NCI-H2081 (cell line): ENCODE data around the gene ZNF491.
A peak's percentile ranks its signal among the peaks of the same experiment; 100 is the strongest.
"Not testable (repeated sequence)": the region's sequence is repeated elsewhere in the genome, so short reads cannot be mapped to it uniquely, and the experiment has no call there.

Source experiments
- DNase-seq, 2 experiments: peaks; one replicate each; lab custom pipeline; 2025; lab: John Stamatoyannopoulos, UW

ZNF491 gene

GRCh38 chr19:11806354-11807098 is 8.2 kb downstream of the ZNF491 start:
- no peak for DNase-seq

- DNase-seq, result no peak
Observed at GRCh38 chr19:11807099-11807380, 8.7 kb downstream of the ZNF491 start.

- no peak for DNase-seq
Observed at GRCh38 chr19:11813703-11814028, 15.3 kb downstream of the ZNF491 start.

- DNase-seq, result peak; percentile 88 to 93
Observed at GRCh38 chr19:11814029-11814699, 15.8 kb downstream of the ZNF491 start, which contains the start of gene ZNF440. Gene ZNF440 (plus strand): TSS chr19:11814273. CDS start chr19:11814448, 175 bp downstream.

GRCh38 chr19:11814700-11815035 is 16.3 kb downstream of the ZNF491 start:
- no peak for DNase-seq

GRCh38 chr19:11821474-11822109 is 23.3 kb downstream of the ZNF491 start:
- DNase-seq, result no peak

- not testable (repeated sequence) for DNase-seq
Observed at GRCh38 chr19:11828957-11829876, 30.9 kb downstream of the ZNF491 start.

GRCh38 chr19:11832253-11832912 is 34.1 kb downstream of the ZNF491 start:
- DNase-seq, result no peak

- DNase-seq, result no peak
Observed at GRCh38 chr19:11833541-11833940, 35.2 kb downstream of the ZNF491 start.

- not testable (repeated sequence) for DNase-seq
Observed at GRCh38 chr19:11835626-11836066, 37.3 kb downstream of the ZNF491 start.

GRCh38 chr19:11843722-11844121 is 45.4 kb downstream of the ZNF491 start:
- DNase-seq, result no peak

GRCh38 chr19:11847615-11848014 is 49.3 kb downstream of the ZNF491 start:
- DNase-seq, result not testable (repeated sequence)

- DNase-seq, result no peak
Observed at GRCh38 chr19:11848200-11848593, 49.9 kb downstream of the ZNF491 start.

GRCh38 chr19:11848594-11849469 is 50.5 kb downstream of the ZNF491 start, which contains the start of gene ZNF439:
Gene ZNF439 (plus strand): TSS chr19:11848726. CDS start chr19:11848868, 142 bp downstream.
- peak; percentile 89 to 93 for DNase-seq

GRCh38 chr19:11850289-11850688 is 52.0 kb downstream of the ZNF491 start:
- DNase-seq, result not testable (repeated sequence)

- DNase-seq, result no peak
Observed at GRCh38 chr19:11853358-11853757, 55.0 kb downstream of the ZNF491 start.

GRCh38 chr19:11856596-11857250 is 58.4 kb downstream of the ZNF491 start:
- no peak for DNase-seq
